ENCODE data around the gene TMEM108.

GRCh38 chr3:133171831-133172230 is 133.6 kb downstream of the TMEM108 start:
- no peak for TF ChIP-seq CTCF (conservative IDR thresholded peaks at IDR 0.05)
- TF ChIP-seq ZFX (IDR thresholded peaks at IDR 0.05): no peak
